SK-N-DZ (cell line): ENCODE results near the gene CTDP1.
"Not testable (repeated sequence)": the region's sequence is repeated elsewhere in the genome, so short reads cannot be mapped to it uniquely, and the experiment has no call there.

Experiments
- DNase-seq: peaks from one replicate; pipeline ENCODE4 v3.0.0-alpha.2; 2015; ENCODE audit warnings: low spot score

The CTDP1 gene

GRCh38 chr18:79699653-79700052 is 20.1 kb downstream of the CTDP1 start:
- no peak for DNase-seq

DNA sequence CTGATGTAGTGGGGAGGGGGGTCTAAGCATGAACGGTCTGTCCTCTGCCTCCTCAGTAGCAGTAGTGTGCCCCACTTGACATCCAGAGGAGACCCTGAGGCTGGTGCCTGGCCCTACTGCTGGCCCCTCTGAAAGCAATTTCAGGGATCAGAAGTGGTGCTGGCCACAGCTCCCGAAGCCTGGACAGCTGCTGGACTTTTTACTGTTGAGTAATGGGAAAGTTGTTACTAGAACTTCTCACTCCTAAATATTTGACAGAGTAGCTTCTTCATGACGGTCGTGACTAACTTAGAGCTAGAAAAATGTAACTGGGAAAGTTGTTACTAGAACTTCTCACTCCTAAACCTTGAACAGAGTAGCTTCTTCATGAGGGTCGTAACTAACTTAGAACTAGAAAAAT is 23.3 kb downstream of the CTDP1 start:
- DNase-seq: no peak

DNA sequence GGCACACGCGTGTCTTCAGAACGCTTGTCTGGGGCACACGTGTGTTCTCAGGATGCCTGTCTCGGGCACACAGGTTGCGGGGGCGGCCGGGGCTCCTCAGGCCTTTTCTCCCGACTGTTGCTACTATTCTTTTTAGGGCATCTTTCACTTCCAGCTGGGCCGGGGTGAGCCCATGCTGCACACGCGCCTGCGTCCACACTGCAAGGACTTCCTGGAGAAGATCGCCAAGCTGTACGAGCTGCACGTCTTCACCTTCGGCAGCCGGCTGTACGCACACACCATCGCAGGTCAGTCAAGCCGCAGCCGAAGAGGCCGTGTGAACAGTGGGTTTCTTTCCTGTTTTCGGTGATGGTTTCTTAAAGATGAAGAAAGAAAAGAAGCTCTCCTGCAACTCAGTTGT is 25.0 kb downstream of the CTDP1 start:
- DNase-seq: no peak

- no peak for DNase-seq
These were observed 25.7 kb downstream of the CTDP1 start for GRCh38 chr18:79705272-79705671.

GRCh38 chr18:79706006-79706405 is 26.4 kb downstream of the CTDP1 start:
- DNase-seq: no peak

DNA sequence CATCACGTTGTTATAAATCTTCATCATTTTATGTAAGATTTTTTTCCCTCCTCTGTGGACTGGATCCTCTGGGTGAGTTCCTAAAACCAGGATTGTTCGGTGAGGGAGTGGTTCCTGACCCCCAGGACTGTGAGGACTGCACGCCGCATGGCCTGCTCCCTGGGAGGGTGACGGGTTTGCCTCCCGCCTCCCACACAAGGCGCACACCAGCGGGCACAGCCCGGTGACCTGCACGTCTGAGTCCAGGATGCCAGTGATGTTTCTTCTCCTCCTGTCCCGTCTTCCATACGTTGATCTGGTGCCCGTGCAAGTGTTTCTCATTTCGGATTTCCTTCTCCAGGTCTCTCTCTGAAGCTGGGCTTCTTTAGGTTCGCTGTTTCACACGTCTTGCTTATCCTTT is 27.1 kb downstream of the CTDP1 start:
- DNase-seq: no peak

- no peak for DNase-seq
These were observed 27.6 kb downstream of the CTDP1 start for GRCh38 chr18:79707239-79707638.

DNA sequence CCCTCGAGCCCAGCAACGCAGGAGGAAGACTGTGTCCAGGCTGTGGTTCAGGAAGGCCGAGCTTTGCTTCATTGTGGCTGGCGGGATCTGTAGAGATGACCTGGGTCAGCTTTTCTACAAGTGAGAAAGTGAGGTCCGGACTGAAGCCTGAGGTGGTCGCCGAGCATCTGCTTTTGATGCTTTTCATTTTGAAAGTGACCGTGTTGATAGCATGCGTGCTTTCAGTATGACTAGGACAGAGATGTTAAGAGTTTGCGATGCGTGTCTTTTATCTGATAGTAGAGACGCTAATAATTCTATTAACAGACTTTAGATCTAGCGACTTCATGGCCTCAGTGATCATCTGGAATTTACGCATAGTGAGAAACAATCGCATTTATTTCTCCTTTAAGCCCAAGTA is 28.1 kb downstream of the CTDP1 start:
- DNase-seq: no peak

DNA sequence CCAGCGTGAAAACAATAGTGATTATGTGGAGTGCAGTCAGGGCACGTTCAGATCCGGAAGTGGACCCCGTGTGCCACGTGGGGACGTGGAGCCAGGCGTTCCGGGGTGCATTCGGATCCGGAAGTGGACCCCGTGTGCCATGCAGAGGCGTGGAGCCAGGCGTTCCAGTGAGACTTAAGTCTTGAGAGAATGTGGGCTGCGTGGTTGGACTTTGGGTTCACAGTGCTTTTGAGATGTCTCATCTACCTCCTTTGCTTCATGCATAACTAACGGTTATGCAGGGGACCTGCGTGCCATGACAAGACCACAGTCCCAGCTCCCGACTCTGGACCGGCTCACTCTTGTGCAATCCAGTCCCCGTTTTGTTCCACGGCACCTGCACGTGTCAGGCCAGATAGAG is 28.8 kb downstream of the CTDP1 start:
- no peak for DNase-seq

GRCh38 chr18:79712206-79712857 is 32.7 kb downstream of the CTDP1 start:
- DNase-seq: no peak

- DNase-seq: no peak
These were observed 33.7 kb downstream of the CTDP1 start for GRCh38 chr18:79713341-79713740.

DNA sequence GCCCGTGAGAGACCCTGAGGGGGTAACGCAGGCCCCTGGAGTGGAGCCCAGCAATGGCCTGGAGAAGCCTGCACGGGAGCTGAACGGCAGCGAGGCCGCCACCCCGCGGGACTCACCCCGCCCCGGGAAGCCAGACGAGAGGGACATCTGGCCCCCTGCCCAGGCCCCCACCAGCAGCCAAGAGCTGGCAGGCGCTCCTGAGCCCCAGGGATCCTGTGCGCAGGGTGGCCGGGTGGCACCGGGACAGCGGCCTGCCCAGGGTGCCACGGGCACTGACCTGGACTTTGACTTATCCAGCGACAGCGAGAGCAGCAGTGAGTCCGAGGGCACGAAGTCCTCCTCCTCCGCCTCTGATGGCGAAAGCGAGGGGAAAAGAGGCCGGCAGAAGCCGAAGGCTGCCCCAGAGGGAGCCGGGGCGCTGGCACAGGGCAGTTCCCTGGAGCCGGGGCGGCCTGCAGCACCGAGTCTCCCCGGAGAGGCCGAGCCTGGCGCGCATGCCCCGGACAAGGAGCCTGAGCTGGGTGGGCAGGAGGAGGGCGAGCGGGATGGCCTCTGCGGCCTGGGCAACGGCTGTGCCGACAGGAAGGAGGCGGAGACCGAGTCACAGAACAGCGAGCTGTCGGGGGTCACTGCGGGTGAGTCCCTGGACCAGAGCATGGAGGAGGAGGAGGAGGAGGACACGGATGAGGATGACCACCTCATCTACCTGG is 35.1 kb downstream of the CTDP1 start:
- no peak for DNase-seq

- no peak for DNase-seq
These were observed 35.7 kb downstream of the CTDP1 start for GRCh38 chr18:79715280-79715679.

DNA sequence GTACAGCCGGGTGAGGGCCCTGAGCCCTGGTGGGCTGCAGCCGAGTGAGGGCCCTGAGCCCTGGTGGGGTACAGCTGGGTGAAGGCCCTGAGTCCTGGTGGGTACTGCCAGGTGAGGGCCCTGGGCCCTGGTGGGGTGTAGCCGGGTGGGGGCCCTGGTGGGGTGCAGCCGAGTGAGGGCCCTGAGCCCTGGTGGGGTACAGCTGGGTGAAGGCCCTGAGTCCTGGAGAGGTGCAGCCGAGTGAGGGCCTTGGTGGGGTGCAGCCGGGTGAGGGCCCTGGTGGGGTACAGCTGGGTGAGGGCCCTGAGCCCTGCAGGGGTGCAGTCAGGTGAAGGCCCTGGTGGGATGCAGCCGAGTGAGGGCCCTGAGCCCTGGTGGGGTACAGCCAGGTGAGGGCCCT is 37.5 kb downstream of the CTDP1 start:
- no peak for DNase-seq

DNA sequence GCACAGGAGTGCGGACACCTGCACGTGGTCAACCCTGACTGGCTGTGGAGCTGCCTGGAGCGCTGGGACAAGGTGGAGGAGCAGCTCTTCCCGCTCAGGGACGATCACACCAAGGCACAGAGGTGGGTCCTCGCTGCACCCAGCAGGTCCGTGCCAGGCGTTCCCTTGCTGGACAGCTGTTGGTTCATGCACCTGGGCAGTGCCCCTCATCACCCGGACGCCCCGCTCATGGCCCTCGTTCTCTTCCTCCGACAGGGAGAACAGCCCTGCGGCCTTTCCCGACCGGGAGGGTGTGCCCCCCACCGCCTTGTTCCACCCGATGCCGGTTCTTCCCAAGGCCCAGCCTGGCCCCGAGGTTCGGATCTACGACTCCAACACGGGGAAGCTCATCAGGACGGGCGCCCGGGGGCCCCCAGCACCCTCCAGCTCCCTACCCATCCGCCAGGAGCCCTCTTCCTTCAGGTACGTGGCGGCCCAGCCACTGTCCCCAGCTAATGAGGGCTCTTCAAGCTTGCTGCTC is 38.0 kb downstream of the CTDP1 start:
- no peak for DNase-seq

DNA sequence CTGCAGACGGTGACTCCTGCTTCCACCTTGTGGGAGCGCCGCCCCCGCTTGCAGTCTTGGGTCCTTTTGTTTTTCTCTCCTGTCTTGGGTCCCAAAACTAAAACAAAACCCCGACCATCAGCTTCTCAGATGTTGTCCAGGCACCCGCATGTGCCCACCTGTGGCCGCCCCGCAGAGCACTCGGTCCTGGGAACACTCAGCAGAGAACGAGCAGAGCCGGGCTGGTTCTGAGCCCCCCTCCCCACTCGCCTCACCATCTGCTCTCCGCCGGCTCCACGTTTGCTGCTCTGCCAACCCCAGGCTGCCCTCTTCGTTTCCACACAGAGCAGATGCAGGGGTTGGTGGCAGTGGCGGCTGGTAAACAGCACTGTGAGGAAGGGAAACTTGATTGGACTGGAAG is 38.5 kb downstream of the CTDP1 start:
- no peak for DNase-seq

- DNase-seq: no peak
These were observed 39.4 kb downstream of the CTDP1 start for GRCh38 chr18:79718878-79719477.

DNA sequence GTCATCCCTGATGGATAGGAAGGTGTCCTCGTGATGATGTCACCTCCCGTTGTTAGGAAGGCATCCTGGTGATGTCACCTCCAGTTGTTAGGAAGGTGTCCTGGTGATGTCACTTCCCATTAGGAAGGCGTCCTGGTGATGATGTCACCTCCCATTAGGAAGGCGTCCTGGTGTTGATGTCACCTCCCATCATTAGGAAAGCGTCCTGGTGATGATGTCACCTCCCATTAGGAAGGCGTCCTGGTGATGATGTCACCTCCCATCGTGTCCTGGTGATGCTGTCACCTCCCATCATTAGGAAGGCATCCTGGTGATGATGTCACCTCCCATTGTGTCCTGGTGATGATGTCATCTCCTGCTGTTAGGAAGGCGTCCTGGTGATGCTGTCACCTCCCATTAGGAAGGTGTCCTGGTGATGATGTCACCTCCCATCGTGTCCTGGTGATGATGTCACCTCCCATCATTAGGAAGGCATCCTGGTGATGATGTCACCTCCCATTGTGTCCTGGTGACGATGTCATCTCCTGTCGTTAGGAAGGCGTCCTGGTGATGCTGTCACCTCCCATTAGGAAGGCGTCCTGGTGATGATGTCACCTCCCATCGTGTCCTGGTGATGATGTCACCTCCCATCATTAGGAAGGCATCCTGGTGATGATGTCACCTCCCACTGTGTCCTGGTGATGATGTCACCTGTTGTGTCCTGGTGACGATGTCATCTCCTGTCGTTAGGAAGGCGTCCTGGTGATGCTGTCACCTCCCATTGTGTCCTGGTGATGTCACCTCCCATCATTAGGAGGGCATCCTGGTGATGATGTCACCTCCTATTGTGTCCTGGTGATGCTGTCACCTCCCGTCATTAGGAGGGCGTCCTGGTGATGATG is 40.1 kb downstream of the CTDP1 start:
- DNase-seq: not testable (repeated sequence)

GRCh38 chr18:79720359-79720733 is 40.7 kb downstream of the CTDP1 start:
- DNase-seq: no peak

GRCh38 chr18:79723036-79723435 is 43.4 kb downstream of the CTDP1 start:
- no peak for DNase-seq

DNA sequence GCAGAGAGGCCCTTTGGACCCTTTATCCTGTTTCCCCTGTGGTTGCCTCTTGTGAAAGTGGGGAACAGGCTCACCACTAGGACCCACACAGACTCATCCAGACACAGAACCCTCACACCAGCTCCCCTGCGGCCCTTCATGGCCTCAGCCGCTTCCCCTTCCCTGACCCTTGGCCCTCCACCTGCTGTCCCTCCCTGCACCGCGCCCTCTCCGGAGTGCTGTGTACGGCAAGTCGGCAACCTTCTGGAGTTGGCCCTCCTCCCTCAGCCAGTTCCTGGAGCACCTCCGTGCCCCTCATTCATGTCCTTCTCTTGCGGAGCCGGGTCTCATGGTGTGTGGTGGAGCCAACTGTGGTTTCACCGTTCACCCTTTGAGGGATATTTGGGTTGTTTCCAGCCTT is 44.0 kb downstream of the CTDP1 start:
- DNase-seq: no peak
